Right forelimb (tissue), 1 donor: Measurements from ENCODE around the gene UQCC3.

ENCODE experiments used
- DNase-seq: peaks from one replicate; pipeline ENCODE4 v3.0.0-alpha.2; 2018

The UQCC3 gene

GRCh38 chr11:62705413-62705812 lies 33.9 kb downstream of the UQCC3 start:
- DNase-seq: no peak

- peak; percentile 98 for DNase-seq
Measured at GRCh38 chr11:62705880-62706849, 34.7 kb downstream of the UQCC3 start.

GRCh38 chr11:62706850-62707247 lies 35.4 kb downstream of the UQCC3 start:
- no peak for DNase-seq

GRCh38 chr11:62707277-62707861 lies 35.9 kb downstream of the UQCC3 start, which contains the start of the genes BSCL2 and GNG3:
Gene BSCL2, minus strand, starts transcription at chr11:62707424. Its CDS starts 229 bp downstream, at chr11:62707195.
Gene GNG3, plus strand, starts transcription at chr11:62707676. Its CDS starts 620 bp downstream, at chr11:62708296.
- peak; percentile 53 for DNase-seq

GRCh38 chr11:62708392-62708791 lies 36.9 kb downstream of the UQCC3 start:
- DNase-seq: no peak

- no peak for DNase-seq
Measured at GRCh38 chr11:62708793-62709192, 37.3 kb downstream of the UQCC3 start.

GRCh38 chr11:62709247-62710000 lies 38.0 kb downstream of the UQCC3 start:
- peak; percentile 97 for DNase-seq

- no peak for DNase-seq
Measured at GRCh38 chr11:62710001-62710345, 38.5 kb downstream of the UQCC3 start.

- no peak for DNase-seq
Measured at GRCh38 chr11:62712276-62712812, 40.9 kb downstream of the UQCC3 start.

- no peak for DNase-seq
Measured at GRCh38 chr11:62712861-62713260, 41.4 kb downstream of the UQCC3 start.

GRCh38 chr11:62713343-62713742 lies 41.9 kb downstream of the UQCC3 start:
- no peak for DNase-seq

- no peak for DNase-seq
Measured at GRCh38 chr11:62715150-62716130, 44.0 kb downstream of the UQCC3 start.

GRCh38 chr11:62716206-62716605 lies 44.7 kb downstream of the UQCC3 start:
- DNase-seq: no peak

- no peak for DNase-seq
Measured at GRCh38 chr11:62716816-62717215, 45.3 kb downstream of the UQCC3 start.

GRCh38 chr11:62719302-62719978 lies 48.0 kb downstream of the UQCC3 start:
- no peak for DNase-seq

- DNase-seq: no peak
Measured at GRCh38 chr11:62721994-62722393, 50.5 kb downstream of the UQCC3 start.
